ENCODE measurements around the gene SERPINB8.

The SERPINB8 gene

DNA sequence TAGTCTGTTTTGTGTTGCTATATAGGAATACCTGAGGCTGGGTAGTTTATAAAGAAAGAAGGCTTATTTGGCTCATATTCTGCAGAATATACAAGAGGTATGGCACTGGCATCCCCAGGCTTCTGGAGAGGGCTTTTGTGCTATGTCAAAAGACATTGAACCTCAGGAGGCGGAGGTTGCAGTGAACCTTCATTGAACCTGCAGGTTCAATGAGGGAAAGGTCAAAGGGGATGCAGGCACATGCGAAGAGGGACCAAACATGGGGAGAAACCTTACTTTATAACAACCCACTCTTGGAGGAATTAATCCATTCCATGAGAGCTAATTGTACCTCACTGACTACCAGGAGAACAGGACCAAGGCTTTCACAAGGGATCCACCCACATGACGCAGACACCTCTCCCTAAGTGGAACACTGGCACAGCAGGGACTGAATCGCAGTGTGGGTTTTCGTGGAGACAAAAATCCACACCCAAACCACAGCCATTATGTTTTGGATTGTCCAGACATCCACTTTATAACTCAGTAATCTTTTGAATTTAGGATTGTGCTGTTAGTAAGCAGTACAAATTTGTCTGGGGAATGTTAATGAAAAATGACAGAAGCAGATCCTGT, 4.1 kb upstream of the SERPINB8 start:
- no peak for DNase-seq

DNA sequence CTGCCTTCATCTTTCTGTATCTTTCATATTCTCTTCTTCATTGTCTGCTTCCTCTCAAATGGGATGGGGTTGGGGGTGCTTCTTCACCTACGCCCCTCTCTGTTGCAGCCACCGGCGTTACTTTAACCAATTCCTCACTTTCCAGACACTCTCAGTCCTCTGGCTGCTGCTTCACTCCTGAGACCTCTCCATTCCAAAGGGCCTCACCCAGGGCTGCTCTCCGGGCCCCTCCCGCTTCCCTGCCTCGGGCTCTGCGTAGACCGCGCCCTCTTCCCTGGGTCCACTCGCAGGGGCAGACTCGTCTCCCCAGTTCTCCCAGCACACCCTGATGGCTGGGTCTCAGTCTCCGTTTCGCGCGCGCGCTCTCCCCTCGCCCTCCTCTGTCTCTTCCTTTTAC, 926 bp downstream of the SERPINB8 start:
- no peak for DNase-seq

DNA sequence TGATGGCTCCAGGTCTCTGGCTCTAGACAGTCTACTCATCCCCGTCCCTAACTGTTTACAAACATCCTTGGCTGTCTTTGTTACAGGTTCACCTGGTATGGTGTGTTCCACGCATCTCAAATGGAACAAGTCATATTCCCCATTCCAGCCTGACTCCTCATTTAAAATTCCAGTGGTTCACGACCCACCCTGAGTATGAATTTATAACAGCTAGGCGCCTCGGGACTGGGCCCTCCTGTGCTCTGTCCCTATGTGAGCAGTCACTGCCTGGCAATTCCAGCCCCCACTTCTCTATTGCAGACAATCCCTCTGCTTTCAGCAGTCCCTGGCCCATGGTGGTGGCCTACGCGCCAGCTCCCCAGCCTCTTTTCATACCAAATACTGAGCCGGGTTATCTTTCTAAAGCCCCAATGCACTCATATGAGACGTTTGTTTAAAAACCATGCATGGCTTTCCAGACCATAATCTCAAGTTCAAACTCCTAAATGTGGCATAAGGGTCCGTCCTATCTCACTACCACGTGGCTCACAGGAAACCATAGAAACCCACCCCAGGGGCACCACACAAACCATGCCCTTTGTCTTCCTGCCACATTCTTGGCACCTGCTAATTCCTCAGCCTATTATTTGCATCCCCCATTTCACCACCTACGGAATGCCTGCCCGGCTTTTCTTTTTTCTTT, 1.6 kb downstream of the SERPINB8 start:
- no peak for DNase-seq

DNA sequence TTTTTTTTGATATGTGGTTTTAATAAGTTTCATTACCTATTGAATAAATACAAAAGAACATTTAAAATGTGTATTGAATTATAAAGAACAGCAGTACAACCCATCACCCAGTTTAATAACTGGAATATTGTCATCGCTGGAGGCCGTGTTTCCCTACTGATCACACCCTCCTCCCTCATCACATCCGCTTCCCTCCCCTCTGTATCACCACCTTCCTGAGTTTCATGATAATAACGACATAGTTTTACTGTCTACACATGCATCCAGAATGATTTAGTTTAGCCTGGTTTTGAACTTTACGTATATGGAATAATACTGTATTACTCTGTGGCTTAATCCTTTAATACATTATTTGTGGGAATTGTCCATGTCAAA, 2.1 kb downstream of the SERPINB8 start:
- DNase-seq, result no peak

DNA sequence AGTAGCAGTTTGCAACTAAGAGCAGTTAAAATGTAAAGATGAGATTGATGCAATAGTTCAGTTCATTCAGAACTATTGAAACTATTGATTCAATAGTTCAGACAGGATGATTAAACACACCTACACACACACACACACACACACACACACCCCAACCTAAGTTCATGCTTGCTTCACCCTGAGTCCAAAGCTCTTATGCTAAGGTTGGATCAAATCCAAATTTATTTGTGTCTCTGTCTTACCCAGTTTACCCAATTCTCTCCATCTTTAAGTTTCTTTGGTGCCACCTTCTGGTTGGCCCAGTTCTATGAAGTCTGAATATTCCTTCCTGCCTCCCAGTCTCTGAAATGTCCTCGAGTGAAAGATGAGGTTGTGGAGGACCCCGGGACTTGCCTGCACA, 5.1 kb downstream of the SERPINB8 start:
- DNase-seq, result no peak

DNA sequence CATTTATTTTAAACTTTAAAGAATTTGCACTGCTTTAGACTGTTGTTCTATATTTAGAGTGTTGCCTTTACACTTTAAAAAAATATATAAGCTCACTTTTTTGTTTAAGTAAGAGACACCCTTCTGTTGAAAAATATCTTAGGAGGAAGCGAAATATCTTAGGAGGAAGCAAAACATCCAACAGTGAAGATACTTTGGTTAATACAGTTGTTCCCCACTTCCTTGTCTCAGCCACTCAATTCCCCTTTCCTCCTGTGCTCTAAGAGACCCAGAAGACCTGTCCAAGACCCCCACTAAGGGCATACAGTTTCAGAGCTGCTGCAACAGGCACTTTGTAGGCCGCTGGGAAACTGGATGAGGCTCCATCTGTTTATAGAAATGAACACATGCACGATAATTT, 5.7 kb downstream of the SERPINB8 start:
- no peak for DNase-seq

DNA sequence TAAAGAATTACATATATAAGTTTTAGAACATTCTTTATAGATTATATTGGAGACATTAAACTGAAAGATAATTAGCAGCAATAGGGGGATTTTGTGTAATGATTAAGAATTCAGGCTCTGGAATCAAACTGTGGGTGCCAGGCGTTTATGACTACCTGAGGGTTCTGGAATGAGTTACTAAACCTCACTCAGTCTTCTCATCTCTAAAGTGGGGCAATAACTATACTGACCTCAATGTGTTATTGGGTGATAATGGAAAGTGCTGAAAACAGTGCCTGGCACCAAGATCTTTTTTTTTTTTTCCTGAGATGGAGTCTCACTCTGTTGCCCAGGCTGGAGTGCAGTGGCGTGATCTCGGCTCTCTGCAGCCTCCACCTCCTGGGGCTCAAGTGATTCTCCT, 7.2 kb downstream of the SERPINB8 start:
- no peak for DNase-seq

DNA sequence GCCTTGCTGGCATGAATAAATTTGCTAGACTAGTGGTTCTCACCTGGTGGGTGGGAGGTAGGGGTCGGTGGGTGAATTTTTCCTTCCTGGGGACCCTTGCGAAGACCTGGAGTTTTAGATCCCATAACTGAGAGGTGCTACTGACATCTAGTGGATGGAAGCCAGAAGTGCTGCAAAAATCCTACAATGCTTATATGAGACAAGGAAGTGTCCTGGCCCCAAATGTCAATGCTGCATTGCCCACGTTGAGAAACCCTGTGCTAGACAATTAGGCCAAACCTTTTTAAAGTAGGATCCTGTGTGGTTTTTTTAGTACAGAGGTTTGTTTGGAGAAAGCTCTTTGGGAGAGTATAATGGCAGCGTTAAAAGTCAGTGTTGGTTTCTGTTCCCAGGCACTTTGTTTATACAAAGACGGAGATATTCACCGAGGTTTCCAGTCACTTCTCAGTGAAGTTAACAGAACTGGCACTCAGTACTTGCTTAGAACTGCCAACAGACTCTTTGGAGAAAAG, 9.6 kb downstream of the SERPINB8 start:
- no peak for DNase-seq

DNA sequence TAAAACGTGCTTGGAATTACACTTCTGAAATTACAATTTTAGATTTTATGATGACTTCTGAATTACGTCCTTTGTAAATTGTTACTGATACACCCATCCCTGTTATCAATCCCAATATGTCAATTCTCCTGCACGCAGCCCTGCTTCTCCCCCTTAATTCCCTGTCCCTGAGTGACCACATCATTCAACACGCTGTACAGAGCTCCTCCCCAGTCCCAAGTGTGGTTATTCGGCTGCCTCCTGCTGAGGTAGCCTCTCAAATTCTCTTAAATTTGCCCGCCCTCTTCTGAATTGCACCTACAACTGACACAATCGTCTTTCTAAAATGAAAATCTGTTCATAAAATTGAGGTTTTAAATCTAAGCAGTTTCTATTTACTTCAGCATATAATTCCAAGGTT, 10.1 kb downstream of the SERPINB8 start:
- no peak for DNase-seq

DNA sequence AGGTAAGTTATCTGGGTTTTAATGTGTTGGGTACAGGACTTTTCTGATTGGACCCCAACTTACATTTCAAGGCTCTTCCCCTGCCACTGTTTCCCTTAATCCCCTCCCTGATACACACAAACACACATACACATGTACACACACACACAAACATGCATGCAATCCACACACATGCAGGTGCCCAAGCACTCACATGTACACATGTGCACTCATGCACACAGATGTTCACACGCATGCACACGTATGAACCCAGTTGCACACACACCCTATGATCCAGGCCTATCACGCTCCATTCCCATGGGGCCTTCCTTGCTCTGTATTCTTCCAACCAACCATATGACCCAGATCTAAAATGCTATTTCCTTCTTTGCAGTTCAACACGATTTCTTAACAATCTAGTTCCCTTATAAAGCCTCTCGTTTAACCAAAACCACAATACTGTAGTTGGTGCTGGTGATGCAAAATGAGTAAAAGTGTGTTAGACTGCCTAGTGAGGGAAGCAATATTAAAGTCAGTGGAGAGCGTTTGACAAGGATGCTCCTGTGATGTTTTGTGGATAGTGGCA, 11.1 kb downstream of the SERPINB8 start:
- DNase-seq, result no peak

DNA sequence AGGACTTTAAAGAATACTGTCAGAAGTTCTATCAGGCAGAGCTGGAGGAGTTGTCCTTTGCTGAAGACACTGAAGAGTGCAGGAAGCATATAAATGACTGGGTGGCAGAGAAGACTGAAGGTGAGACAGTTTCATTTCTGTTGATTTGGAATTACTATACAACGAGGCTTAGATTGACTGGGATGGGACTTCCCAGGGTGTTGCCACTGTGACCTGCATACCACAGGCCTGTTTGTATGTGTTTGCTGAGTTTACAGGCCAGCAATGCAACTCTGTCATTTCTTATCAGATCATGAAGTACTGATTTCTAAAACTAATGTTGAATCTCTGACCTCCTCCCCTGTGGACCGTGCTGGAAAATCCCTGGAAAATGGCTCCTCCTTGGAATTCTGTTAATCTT, 11.8 kb downstream of the SERPINB8 start:
- DNase-seq, result no peak

DNA sequence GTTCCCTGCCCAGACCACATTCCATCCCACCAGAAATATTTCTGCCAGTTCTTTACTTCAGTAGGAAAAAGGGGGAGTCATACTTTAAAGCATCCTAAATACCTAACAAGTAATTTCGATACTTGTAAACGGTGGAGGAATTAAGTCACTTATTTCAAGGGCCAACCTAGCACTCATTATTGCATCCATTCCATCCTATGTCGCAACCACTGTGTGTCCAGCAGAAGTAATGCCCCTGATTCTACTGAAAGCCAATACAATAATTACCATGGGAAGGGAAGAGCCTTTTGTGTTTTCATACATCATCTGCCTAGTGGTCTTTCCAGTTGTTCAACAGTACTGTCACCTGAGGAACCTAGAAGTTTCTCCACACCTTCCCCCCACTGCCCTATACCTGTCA, 12.5 kb downstream of the SERPINB8 start:
- DNase-seq, result no peak

DNA sequence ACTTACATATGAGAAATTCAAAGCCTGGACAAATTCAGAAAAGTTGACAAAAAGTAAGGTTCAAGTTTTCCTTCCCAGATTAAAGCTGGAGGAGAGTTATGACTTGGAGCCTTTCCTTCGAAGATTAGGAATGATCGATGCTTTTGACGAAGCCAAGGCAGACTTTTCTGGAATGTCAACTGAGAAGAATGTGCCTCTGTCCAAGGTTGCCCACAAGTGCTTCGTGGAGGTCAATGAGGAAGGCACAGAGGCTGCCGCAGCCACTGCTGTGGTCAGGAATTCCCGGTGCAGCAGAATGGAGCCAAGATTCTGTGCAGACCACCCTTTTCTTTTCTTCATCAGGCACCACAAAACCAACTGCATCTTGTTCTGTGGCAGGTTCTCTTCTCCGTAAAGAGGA, 17.0 kb downstream of the SERPINB8 start:
- no peak for DNase-seq

DNA sequence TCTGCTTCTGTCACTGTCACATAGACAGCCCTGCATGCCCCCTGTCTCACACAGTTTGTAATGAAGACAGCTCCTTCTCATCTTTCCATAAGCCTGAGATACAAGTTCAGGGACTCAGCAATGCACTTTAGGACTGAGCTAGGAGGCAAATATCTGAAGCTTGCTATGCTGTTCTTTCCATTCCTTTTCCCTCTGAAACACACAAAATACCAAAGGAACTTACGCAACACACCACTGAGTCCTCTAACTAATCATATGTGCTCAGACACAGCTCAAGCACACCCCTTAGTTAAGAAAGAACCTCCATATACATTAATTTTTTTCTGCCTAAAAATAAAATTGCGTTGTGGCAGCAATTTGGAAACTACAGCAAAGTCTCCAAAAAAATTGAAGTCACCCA, 17.9 kb downstream of the SERPINB8 start:
- DNase-seq, result no peak

DNA sequence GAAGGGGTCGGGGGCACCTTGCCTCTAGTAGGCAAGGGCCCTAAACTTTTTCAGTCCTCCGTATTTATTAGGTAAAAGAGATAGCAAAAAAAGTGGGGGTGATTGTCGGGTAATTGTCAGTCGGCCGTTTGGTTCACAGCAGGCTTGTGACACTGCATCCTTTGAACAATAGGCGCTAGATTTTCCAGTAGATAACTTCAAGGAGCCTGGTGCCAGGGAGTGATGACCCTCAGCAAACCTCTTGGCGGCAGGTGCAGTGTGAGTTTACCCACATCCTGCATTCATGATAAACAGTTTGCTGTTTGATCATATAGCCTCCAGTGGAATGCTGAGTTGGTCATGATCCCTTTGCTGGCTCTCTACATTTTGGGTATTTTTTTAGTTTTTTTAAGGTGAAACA, 22.9 kb downstream of the SERPINB8 start:
- DNase-seq, result no peak

DNA sequence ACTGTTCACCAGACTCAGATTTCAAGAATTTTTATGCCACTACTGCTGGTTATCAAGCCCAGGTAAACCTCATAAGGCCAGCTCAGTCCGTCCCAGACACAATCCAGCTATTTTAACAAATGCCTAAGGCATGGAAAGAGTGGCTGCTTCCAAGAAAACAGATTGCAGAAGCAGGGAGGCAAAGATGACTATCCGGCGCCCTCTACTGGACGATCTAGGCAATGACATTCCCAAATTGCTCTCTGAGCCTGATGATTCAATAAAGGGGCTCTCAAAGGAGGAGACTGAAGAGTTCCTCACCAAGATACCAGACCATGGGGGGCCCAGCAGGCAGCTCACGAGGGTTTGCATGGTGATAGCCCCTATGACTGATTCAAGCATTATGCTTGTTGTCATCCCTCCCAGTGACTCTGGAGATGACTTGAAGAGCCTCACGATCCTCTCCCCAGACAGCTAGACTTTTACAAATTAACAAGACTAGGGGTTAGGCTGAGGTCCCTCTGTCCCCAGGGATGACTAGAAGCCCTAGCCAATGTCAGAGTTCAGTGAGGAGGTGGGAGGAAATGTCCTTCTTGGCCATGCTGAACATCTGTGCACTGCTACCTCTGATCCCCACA, 25.0 kb downstream of the SERPINB8 start:
- peak; percentile 13 for DNase-seq

DNA sequence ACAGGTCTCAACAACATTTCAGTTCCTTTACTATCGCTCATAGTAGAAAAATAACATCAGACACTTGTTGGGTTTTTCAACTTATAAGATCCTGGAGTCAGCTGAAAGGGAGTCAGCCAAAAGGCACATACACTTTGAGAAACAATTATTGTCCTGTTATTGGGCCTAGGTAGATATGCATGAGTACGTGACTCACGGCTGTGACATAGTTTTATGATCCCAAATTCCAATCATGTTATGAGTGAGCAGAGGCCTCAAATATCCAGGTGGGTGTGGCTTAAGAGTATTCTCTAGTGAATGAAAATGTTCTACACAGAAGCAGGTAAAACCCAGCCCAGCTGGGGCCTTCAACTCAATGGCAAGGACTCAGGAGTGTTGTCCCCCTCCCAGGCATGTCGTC, 27.2 kb downstream of the SERPINB8 start:
- DNase-seq, result no peak

DNA sequence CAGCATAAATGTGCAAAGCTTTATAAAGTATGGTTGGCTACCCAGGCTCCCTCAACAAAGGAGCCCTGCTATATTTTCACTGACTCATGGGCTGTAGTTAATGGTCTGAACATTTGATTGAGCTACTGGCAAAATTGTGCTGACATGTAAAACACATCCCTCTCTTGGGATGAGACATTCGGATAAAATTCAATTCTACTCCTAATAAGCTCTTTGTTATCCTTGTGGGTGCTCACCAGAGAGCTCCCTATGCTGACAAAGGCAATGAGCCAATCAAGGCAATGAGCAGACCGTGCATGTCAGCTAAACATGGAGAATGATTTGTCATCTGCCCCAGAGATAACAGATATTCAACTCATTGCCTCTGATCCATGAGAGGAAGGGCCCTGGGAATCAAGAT, 27.7 kb downstream of the SERPINB8 start:
- DNase-seq, result no peak

DNA sequence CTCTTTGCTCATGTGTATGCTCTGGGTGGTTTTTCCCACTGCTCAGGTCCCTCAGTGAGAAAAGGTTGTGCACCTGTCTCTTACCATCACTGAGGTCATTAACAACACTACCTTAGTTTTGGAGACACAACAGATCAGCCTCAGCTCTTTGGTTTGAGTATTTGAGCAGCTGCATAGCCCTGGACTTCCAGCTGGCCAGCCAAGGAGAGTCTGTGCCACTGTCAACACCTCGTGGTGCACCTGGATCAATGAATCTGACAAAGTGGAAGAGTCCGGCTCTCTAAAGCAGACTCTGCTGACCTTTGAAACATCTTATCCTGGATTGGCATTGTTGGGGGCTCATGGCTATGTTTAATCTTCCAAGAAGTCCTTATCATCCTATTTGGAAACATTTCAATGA, 30.0 kb downstream of the SERPINB8 start:
- no peak for DNase-seq

DNA sequence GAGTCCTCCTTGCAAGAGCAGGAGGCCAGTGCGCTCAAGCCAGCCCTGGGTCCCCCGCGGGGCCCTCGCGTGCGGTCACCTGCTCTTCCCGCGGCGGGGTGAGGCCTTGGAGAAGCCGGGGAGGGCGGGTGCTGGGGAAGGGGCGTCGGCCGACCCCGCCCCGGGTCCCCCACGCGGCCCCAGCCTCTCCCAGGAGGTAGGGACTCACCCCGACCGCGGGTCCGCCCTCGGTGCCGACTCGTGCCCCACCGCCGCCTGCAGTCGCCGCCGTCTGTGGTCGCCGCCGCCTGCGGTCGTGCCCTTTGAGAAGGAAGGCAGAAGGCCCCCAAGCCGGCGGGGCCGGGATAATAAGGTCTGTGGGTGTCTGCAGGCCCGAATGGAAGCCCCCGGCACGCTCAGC, 32.7 kb downstream of the SERPINB8 start:
- no peak for DNase-seq

DNA sequence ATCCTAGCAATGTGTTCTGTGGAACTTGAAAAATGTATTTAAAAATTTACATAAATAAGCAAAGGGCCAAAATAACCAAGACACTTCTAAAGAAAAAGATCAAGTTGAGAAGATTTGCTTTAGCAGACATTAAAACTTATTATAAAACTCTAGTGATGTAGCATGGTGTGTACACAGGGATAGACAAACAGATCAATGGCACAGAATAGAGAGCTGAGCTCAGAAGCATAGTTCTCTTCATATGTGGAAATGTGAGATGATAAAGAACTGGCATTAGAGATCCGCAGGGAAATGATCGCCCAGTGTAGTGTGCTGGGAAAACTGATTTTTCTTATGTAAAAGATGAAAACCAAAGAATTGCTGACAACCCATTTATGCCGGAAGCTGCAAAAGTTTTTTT, 39.4 kb downstream of the SERPINB8 start:
- DNase-seq, result no peak

DNA sequence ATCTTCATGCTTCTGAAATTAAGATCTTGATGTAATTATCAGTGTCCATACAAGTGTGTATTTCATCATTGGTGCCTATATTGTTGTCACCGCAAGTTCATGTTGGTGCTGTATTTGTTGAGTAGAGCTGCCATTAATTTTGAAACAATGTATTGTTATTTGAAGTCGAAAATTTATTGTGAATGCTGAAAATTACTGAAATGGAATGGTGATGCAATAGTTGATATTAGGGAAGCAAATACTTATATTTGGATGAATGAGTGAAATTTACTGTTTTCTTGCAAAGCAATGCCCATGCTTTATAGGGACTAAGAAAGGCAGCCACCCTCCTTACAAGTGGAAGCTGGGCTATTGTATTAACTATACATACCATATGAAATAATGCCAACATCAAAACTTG, 41.6 kb downstream of the SERPINB8 start:
- DNase-seq, result no peak

DNA sequence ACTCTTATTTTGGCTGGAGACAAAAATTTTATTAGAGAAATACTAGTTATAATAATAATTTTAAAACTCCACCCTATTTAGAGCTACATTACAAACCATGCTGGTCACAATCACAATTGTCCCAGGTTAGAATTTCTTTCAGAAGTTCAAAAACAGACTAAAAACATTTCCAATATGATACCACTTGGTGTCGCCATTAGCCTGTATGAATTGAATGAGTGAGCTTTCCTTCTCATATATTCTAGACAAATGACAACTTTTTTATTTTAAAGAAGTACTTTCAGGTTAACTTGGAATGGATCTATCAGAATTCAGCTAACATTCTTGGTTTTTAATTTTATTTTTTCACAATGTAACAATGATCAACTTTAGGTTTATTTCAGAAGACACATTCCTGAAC, 48.0 kb downstream of the SERPINB8 start:
- no peak for DNase-seq
